Activated naive CD8-positive, alpha-beta T cell treated with anti-CD3 and anti-CD28 coated beads, Interleukin-2, amount 50 U/mL, for 16 hours (primary cell): Measurements from ENCODE around the gene TEK.

Experiments used
- DNase-seq: peaks from one replicate; pipeline ENCODE4 v3.0.0-alpha.2; 2020; ENCODE audit warnings: low read depth, low spot score

Gene TEK

DNA sequence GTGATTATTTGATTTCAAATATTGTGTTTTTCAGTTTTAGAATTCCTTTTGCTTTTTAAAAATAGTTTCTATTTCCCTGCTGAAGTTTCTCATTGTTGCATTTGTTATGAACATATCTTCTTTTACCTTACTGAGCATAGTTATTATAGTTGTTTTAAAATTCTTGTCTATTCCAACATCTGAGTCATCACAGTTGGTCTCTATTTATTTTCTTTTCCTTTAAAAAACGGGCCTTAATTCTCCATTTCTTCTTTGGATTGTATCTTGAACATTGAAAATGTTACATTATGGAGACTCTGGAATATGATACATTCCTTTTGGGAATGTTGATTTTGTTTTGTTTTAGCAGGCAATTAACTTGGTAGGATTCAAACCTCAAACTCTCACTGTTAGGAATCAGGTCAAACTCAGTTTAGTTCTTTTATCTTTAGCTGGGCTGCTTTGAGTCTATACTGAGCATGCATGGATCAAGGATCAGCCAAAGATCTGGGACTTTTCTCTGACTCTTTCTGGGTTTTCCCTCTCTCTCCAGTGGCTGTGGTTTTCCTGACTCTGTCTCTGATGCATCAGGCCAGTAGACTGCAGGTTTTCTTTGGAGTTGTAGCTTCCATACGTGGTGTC lies 70.3 kb downstream of the TEK start:
- DNase-seq, result no peak

- DNase-seq, result no peak
Observed at GRCh38 chr9:27181381-27181780, 72.4 kb downstream of the TEK start.

DNA sequence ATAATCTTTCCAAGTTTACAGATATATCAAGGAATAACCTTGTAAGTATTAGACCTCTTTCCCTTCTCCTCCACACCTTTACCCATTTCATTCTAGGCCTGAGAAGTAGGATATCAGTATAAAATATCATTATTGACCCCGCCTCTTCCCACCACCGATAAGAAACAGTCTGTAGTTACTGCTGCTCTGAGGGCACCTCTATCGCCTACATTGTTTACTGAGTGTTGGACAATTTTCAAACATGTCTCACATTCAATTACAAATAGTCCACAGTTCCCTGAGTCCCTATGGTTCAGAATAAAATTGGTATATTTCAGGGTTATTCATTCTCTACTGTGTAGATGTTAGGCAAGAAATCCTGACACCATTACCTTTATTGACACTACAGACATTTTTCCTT lies 73.4 kb downstream of the TEK start:
- DNase-seq, result no peak

DNA sequence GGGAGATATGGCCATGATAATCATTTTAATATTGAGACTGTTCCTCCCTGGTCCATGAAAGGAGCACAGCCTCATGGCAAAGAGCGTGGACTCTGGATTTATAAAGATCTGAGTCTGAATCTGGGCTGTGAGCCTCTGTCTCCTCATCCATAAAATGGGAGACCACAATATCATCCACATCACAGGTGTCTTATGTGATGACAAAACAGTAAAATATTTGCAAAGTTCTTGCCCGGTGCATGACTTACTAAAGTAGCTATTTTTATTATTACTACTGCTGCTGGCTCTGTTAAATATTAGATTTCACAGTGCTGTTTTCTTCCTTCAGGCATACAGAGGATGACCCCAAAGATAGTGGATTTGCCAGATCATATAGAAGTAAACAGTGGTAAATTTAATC lies 74.1 kb downstream of the TEK start:
- no peak for DNase-seq

GRCh38 chr9:27183701-27184100 lies 74.7 kb downstream of the TEK start:
- DNase-seq, result no peak

DNA sequence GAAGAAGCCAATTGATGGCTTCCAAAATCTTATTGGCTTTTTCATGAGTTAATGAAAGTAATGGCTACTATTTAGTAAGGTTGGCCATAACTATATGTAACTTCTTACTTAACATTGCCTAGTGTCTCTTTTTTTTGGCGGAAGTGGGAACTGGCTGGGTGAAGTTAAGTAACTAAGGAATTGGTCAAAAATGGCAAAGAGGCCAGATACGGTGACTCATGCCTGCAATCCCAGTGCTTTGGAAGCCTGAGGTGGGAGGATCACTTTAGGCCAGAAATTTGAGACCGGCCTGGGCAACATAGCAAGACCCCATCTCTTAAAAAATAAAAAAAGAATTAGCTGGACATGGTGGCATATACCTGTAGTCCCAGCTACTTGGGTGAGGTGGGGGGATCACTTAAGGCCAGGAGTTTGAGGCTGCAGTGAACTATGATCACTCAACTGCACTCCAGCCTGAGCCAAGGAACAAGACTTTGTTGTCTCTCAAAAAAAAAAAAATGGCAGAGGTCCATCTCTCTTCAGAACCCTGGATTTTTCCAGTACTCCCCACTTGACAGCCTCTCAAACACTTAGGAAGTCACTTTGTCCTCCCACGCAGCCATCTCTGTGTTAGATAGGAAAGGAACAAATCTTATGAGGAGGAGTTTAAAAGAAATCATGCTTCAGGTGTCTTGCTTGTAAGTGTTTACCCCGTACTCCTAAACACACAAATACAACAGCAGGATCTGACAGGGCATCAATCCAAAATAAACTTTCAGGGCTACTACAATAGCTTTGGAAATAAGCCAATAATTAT lies 75.7 kb downstream of the TEK start:
- no peak for DNase-seq

DNA sequence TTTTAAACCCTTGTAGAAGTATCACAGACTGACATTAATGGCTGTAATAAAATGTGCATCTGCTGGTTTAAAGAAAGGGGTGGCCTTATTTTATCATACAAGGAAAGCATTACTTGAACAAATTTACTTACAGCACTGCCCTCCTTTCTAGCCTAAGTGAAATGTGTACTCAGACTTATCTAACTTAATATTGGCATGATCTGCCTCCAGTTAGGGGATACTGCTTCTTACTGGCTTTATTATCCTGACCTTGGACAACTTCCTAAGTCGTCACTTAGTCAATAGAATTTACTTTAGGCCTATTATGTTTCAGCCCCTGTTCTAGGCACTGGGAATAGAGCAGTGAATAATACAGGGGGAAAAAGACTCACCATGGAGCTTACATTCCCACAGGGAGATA lies 79.4 kb downstream of the TEK start:
- no peak for DNase-seq

GRCh38 chr9:27189426-27189825 lies 80.4 kb downstream of the TEK start:
- no peak for DNase-seq

DNA sequence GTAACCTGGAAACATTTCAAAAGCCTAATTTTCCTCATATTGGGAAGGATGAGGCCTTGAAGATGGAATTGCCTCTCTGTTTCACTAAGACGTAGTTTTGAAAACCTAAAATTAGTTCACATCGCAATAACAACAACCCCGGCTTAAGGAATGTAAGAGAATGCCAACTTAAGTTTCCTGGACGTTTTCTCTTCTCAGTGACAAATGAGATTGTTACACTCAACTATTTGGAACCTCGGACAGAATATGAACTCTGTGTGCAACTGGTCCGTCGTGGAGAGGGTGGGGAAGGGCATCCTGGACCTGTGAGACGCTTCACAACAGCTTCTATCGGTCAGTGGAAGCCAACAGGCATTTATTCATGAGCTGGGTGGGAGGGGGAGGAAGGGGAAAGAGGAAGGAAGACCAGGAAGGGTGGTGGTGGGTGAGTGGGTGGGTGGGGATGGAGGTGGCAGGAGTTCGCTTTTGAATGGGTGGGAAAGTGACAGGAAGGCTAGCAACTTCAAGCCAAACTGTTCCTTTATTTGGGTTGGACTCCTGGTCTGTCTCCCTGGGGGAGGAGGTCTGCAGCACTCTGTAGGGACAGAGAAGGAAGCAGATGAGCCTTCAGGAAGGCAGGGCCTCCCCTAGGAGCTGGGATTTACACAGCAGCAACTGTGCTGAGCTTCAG lies 83.4 kb downstream of the TEK start:
- DNase-seq, result no peak

GRCh38 chr9:27193886-27194285 lies 84.9 kb downstream of the TEK start:
- no peak for DNase-seq

DNA sequence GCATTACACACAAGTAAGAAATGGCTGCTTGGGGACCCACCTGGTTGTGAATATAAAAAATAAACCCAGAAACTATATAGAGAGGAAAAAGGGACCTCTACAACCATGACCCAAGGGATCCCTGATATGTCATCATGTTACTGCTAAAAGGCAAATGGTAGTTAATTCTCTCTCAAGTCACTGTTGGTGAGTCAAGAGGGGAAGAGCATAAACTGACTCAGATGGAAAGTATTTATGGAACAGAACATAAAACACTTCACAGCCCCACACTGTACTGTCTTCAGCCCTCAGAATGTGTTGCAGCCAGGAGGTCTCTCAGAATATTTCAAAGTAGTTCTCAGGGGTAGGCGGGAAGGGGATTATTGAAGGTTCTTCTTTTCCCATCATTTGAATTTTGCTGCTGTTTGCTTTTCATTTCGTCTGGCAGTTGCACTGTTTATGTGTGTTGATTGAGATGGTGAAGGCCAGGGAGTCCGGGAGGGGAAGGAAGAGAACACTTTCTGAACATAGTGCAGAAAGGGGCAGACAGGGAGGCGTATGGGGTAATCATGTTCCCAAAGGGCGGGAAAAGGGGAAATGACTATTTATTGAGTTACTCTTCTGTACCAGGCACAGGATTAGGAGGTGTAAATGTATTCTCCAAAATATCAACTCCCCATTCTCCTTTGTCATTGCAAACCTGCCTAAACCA lies 85.5 kb downstream of the TEK start:
- DNase-seq, result no peak

DNA sequence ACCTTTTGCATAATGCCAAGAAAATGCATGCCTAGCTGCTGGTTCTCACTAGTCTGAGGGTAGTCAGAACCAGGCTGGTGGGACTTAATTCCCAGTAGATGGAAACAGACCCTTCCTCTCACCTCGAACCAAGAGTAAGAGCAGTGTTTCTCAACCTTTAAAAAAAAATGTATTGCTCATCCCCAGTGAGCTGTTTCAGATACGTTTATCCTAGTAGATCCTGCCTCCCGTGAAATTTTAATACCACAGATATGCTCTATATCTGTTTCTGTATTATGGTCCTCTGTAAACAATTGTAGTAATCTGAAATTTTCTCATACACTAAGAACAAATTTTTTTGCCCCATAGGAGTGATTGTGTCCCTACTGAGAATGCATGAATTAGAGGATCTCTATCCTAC lies 86.2 kb downstream of the TEK start:
- no peak for DNase-seq

DNA sequence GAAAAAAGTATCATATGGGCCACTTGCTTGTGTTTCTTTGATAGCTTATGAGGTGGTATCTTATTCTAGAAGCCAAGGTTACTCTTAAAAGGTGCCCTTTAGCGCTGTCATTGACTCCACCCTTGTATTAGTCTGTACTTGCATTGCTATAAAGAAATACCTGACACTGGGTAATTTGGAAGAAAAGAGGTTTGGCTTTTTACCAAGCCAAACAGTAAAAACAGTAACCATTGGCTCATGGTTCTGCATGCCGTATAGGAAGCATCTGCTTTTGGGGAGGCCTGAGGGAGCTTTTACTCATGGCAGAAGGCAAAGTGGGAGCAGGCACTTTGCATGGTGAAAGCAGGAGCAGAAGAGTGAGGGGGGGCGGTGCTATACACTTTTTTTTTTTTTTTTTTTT lies 87.4 kb downstream of the TEK start:
- no peak for DNase-seq

- DNase-seq, result no peak
Observed at GRCh38 chr9:27198190-27198589, 89.2 kb downstream of the TEK start.

GRCh38 chr9:27202056-27202455 lies 93.0 kb downstream of the TEK start:
- no peak for DNase-seq

DNA sequence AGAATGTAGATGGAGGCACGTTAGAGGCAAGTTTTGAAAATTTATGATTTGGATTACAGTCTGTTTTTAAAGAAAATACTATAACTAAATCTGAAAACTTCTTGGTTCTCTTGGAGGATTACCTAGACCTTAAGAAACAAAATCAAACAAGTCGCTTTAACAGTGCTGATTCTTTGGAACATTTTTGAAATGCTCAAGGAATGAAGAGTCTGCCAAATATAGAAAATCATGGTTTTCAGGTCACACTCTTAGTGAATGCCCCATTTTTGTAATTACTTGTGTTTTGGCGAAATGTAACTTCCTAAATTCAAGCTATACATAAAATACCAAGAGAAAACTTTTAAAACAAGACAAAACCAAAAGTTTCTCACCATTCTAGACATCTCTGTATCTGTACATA lies 94.8 kb downstream of the TEK start:
- DNase-seq, result no peak

GRCh38 chr9:27204578-27204977 lies 95.6 kb downstream of the TEK start:
- DNase-seq, result no peak

DNA sequence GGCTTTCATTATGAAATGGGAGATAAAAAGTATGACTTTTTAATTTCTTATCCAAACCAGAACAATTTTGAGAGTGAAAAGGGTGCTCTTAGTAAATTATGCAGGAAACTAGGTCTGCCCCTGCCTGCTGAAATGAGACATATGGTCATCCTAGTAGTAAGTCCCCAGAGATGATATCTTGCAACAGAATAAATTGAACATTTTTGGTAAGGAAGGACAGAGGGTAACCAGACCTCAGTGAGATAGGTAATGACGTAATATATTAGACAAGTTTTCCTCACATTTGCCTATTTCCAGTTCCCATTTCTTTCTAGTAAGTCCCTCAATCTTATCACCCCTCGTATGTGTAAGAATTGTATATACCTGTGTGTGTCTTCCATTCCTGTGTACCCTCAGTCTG lies 96.2 kb downstream of the TEK start:
- no peak for DNase-seq

GRCh38 chr9:27206041-27206440 lies 97.0 kb downstream of the TEK start:
- no peak for DNase-seq

GRCh38 chr9:27209034-27209433 lies 100.0 kb downstream of the TEK start:
- DNase-seq, result no peak

GRCh38 chr9:27210588-27210987 lies 101.6 kb downstream of the TEK start:
- no peak for DNase-seq

- no peak for DNase-seq
Observed at GRCh38 chr9:27212191-27212590, 103.2 kb downstream of the TEK start.
